CD4-positive, alpha-beta T cell treated with Interleukin-12 subunit alpha and Interleukin-12 subunit beta, for 1 hour (primary cell): ENCODE data around the gene STK38L.
A peak's percentile ranks its signal among the peaks of the same experiment; 100 is the strongest.

ENCODE experiments used
- DNase-seq: peaks from one replicate; pipeline ENCODE4 v3.0.0-alpha.2; 2020

Gene STK38L

DNA sequence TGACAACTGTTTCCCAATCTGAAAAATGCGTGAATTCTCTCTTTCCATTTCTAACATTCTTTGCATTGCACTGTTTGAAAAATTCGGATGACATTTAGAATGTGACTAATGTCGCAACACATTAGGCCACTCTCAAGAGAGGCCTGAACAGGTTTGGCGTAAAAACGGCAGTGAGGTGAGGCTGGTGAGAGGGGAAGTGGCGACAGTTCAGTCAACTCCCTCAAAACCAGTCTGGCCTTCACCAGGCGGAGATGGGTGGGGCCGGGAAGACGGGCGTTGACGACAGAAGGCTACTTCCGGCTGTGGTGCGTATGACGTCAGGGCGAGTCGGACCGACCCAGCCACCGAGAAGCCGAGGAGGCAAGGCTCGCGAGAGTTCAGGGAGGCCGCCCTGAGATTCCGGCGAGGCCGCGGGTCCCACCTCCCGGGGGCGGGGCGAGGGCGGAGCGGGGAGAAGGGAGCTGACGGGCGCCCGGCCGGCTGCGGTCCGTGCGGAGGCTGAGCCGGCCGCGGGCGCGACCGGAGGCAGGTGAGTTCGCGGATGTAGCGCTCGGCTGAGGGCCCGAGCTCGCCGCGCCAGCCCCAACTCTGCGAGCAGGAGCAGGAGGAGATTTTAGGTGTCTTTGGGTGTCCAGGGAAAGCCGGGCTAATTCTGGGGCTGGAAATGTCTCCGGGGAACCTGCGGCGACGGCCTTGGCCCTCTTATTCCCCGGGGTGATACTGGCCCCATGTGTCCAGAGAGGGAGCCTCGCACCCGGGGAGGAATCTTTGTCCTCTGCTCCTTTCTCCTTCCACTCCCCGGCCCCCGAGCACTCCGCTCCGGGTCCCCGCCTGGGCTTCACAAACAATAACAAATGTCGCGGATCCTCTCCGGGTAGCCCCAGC is at the start of gene STK38L:
STK38L (plus strand) TSS at position 483 of the 885 bp plus-strand sequence. CDS start 53,435 bp downstream, outside the sequence.
- peak; percentile 97 for DNase-seq

DNA sequence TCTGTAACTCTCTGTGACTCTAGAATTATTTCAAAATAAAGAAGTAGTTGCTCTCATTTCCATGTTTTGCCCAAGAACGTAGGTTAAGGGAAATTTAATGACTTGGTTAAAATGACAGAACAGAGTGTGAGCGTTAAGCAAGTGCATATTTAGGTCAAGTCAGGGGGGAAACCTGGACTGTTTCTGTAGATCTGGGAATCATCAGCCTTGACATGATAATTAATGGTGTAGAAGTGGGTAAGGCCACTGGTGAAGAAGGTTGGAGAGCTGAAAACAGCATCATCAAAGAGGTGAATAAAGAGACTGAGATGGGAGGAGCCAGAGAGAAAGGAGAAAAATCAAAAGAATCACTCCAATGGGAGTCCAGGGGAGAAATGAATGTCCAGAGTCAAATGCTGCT is 49.4 kb upstream of the STK38L start:
- DNase-seq = no peak

DNA sequence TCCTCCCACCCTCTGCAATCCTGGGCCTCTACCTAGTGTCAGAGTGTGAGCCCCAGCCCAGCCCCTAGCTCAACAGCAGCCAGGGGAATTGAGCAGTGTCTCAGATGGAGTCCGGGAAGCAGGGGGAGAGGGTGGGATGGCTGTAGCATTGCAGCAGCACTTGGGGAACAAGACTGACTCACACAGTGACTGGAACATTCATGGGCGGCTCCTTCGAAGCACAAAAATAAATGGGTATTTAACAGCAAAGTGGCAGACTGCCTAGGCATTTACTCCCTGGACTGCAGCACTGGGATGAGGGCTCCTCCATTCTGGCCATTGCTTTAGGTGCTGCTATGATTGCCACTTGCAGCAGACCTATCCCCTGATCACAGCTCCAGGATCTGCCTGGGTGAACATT is 46.0 kb upstream of the STK38L start:
- DNase-seq = no peak

DNA sequence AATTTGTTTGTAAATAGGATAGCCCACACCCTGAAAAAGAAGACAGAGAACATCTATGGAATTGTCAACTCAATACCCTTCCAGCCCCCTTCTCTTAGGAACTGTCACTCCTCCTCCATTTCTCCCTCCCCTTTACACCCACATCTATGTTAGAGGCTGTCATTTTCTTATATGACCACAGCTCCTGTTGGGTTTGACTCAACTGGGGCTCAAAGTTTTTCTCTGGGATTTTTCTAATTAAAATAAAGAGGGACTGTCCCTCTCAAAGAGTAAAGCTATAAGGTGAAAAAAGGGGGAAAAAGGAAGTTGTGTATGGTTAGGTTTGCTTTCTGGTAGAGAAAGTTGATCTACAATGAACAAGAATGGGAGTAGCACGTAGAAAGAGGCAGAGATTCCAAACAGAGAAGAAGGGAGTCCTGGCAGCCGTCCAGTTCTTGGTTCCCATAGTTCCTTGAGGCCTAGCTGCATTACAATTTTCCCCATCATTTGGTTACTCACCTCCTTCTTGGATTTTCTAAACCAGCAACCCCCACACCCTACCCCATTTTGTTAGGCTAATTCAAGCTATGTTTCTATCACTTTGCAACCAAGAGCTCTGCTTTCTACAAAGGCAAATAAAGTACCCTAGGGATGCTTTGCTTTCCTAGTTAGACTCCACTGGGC is 44.3 kb upstream of the STK38L start:
- DNase-seq = no peak

DNA sequence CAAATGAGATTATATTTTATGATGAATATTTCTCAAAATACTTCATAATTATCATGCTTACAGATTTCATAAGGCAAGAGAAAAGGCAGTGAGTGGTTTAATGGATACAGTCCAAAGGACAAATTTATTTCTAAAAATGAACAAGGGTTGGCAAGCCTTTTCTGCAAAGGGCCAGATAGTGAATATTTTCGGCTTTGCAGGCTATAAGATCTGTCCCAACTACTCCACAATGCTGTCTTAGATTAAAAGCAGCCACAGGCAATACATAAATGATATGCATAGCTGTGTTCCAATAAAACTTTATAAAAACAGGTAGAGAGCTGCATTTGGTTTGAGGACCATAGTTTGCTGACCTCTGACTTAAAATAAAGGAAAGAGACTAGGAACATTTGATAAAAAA is 42.9 kb upstream of the STK38L start:
- no peak for DNase-seq

DNA sequence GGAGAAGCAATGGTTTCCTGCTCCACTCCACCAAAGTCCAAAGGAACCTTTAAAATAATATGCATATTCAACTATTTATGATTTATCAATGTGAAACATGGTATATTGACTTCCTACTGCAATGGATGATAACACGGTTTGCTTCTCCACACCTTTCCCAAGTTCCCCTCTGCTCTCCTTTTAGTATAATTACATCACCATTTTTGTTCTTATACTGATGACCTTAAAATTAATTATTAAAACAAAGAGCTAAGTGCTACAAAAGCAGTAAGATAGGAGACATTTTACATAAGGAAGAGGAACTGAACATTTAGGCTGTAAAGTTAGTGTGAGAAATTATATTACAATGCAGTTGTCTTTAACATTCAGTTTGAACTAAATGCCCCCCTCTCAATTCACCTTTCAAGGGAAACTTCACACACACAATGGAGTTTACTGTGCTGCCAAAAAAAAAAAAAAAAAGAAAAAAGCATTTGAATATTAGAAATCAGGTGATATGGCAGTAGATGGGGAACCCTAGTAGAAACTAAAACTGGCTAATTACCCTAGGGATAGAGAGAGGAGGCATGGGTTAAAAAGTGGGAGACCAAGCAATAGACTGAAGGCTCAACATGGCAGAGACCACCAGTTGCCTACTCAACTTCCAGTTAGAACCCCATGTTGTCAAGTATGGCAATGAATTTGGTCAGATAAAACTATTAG is 37.1 kb upstream of the STK38L start:
- no peak for DNase-seq

DNA sequence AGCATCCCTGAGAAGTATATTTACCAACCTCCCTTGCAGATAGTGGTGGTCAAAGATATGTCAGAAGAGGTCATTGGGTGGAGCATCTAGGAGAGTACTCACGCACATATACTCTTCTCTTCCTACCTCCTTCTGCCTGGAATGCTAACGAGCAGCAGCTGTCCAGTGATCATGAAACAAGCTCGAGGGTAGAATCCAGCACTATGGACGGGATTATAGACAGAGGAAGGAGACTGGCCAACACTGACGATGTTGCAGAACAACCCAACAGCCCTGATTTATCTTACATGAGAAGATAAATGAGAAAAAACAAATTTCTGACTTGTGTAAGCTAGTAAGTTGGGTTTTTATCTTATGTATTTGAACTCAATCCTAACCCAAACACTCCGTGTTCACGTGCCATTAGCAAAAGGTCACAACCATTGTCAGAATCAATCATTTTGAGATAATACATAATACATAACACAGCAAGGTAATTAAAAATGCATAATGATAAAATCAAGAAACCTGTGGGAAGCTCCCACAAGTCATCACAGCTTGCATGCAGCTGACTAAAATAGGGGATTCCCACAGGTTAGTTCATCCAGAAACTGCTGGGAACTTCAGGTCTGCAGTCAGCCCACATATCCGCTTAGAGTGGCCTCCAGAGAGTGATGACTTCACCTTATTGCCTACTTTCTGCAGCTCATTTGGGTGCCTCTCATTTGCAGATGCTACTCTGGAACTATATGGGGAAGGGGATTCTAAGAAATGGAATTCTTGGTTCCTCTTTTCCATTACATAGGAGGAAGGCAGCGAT is 36.3 kb upstream of the STK38L start:
- DNase-seq = no peak

DNA sequence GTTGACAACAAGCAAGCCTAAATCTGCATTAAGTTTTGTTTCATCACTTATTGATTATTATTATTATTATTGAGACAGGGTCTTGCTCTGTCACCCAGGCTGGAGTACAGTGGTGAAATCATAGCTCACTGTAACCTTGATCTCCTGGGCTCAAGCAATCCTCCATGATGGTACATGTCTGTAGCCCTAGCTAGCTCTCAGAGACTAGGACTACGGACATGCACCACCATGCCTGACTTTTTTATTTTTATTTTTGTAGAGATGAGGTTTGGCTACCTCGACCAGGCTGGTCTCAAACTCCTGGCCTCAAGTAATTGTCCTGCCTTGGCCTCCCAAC is 35.7 kb upstream of the STK38L start:
- no peak for DNase-seq

DNA sequence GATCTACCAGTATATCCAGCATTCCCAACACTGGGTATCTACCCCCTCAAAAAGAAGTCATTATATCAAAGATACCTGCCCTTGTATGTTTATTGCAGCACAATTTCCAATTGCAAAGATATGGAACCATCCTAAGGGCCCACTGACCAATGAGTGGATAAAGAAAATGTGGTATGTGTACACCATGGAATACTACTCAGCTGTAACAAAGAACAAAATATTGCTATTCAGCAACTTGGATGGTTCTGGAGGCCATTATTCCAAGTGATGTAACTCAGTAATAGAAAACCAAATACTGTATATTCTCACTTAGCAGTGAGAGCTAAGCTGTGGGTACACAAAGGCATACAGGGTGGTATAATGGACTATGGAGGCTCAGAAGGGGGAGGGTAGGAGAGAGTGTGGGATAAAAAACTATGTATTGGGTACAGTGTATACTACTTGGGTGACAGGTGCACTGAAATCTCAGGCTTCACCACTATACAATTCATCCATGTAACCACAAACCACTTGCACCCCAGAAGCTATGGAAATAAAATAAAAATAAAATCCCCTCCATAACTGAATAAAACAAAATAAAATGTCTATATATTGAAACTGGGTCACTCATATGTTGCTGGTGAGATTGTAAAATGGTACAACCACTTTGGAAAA is 34.7 kb upstream of the STK38L start:
- no peak for DNase-seq

DNA sequence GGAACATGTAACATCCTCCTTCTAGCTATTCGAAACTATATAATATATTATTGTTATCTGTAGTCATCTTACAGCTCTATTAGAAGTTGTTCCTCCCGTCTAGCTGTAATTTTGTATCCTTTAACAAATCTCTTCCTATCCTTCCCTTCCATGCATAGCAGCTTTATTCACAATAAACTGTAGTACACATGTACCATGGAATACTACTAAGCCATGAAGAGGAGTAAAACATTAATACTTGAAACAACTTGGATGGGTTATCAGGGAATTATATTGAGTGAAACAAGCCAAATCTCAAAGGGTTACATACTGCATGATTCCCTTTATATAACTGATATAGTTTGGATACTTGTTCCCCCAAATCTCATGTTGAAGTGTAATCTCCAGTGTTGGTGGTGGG is 33.9 kb upstream of the STK38L start:
- DNase-seq = no peak

DNA sequence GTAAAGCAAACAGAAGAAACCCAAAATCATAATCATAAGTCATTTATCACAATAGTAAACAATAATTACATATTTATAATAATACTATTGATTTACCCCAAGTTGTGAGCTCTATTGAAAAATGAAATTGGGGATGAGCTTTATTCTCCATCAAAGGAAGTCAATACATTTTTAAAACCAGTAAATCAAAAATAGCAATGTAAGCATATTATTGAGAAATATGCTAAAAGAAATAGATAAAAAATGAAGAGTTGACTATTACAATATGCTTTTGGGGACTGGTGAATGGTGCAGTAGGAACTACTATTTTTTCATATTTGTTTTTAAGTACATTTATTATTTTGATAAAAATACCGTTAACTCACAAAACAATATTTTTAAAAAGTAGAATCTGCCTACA is 31.2 kb upstream of the STK38L start:
- no peak for DNase-seq

DNA sequence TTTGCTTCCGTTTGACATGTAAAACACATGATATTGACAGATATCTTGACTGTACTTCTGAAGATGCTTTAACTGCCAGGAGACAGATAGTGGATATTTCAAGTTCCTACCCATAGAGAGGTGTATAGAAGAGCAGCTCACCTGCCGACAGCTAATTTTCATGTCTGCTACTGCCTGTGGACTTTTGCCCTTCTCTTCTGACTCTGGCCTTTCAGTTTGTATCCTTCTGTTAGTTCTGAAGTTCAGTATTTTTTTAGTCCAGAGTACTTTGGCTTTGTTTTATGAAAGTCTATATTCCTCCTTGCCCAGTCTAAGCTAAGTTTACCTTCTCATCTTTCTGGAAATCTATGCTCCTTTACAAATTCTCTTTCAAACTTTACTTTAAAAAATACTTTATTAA is 30.8 kb upstream of the STK38L start:
- DNase-seq = no peak

DNA sequence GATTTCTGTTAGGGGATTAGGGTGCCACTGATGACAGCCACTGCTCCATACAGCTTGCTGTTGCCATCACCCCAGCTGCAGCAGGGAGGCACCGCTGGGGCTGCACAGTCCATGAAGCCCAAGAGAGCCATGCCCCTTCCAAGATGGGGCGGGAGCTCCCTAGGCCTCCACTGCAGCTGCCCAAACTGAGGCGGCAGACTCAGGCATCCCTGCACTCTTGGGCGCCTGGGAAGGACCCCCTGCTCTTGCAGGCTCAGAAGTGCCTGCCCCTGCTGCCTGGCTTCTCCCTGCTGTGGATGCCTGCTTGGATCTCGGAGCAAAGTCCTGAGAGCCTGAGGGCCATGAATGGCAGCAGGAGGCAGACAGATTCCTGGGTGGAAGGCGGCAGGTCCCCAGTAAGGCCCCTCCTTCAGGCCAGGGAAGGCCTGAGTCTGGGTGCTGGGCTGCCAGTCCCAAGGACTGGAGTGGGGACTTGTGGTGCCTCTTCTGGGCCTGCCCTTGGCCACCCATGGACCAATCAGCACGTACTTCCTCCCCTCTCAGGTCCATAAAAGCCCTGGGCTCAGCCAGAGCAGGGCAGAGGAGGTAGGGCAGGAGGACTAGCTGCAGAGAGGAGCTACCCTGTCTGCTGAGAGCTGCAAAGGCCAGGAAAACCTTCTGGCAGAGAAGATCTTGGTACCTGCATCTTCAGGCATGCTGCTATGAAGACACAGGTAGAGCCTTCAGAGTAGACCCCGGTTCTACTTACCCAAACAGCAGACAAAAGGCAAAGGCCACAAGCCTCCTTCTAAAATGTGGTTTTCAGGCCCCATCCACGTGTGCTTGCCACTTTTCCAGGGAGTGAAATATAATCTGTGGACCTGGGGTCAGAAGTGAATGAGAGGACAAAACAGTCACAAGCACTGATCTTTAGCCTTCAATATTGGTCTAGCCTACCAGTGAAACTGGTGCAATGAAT is 30.0 kb upstream of the STK38L start:
- no peak for DNase-seq

DNA sequence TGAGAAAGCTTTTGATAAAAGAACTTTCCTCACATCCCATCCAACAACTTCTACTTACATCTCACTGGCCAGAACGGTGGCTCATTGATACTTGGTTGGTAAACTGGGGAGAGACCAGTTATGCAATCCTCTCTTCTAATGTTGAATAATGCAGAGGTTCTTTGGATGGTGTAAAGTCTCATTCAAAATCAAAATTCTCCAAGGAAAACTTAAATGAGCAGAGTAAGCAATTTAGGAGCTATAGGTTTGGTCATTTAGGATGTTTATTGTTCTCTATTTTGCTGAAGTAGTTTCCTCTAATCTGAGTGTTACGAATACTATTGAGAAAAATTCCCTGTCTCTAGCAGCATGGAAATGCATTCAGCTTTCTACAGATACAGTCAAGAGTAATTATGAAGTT is 26.5 kb upstream of the STK38L start:
- DNase-seq = no peak

DNA sequence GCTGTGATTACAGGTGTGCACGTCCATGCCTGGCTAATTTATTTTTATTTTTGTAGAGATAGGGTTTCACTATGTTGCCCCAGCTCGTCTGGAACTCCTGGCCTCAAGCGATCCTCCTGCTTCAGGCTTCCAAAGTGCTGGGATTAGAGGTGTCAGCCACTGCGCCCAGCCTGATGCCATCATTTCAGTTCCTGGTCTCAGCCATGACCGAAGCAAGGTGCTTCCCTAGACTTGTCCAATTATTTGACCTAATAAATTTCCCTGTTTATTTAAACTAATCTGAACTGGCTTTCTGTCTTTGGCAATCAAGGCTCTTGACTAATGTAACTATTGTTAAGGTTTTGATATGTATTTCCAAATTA is 24.4 kb upstream of the STK38L start:
- no peak for DNase-seq

DNA sequence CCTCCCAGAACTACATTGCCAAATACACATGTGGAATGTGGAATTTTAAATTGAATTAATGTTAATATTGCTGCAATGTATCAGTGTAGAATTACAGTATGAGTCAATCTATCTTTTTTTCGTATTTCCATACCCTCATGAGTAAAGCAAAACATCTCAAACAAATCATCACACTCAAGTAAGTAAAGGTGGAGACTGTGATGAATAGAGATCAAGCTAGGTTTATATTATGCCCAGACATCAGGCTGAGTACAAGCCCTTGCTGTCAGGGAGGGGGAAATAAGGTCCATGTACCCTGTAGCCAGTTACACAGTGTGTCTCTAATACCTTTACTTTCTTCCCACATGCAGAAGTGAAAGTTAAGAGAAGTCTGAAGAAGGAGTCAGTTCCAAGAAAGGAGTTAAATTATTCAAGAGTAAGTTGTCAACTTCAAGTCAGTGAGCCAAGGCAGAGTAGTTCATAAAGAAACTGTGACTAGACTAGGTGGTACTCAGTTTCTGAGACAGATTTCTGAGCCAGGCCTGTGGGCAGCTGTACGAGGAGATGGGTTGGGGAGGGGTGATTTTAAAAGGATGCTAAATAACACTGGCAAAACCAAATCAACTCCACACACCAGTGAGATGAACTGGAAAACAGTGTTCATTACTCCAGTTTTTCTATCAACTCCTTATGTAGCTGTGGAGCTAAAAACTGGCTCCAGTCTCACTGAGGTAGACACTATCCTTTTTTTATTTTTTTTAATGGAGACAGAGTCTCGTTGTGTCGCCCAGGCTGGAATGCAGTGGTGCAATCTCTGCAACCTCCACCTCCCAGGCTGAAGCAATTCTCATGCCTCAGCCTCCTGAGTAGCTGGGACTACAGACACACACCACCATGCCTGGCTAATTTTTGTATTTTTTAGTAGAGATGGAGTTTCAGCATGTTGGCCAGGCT is 23.8 kb upstream of the STK38L start:
- DNase-seq = no peak

DNA sequence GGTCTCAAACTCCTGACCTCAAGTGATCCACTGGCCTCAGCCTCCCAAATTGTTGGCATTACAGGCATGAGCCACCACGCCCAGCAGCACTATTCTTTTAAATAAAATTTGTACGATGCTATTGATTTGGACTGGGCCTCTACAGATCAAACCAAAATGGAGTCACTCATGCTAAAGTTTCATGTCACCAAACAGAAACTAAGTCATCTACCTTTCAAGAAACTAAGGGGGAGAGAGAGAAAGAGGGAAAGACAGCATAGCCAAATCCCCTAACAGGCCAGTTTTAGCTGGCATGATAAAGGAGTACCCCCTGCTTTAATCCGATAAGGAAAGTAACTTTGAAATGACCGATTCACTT is 23.1 kb upstream of the STK38L start:
- no peak for DNase-seq

DNA sequence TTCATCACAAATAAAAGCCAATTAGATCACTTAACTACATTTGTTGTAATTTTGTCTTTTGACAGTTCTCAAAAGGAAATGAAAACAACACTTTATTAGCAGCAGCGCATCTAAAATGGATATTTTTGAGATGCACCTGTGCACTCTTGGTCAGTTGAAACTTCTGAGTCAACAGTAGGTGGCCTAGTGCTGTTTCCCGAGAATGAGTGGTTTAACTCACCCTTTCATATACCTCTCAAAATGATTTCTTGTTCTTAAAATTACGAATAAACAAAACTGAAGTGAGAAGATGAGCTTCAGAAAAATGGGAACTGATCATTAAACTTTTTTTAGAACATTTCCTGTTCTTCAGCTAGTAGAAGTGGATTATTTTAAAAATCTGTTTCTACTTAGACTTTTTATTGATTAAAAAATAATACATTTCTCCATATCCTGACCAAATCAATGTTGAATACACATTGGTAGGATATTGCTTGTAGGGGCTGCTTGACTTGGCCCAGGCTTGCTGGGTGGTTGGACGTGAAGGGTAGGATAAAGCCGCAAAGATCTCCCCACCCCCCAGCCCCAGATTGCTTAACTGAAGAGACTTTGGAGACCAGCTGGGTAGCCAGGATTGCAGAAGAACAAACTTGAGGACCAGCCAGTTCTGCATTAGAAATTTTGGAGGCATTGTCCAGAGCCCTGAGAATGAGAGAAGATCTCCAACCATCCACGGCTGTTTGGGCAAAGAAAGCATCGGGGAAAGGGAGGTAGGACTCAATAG is 22.3 kb upstream of the STK38L start:
- no peak for DNase-seq

DNA sequence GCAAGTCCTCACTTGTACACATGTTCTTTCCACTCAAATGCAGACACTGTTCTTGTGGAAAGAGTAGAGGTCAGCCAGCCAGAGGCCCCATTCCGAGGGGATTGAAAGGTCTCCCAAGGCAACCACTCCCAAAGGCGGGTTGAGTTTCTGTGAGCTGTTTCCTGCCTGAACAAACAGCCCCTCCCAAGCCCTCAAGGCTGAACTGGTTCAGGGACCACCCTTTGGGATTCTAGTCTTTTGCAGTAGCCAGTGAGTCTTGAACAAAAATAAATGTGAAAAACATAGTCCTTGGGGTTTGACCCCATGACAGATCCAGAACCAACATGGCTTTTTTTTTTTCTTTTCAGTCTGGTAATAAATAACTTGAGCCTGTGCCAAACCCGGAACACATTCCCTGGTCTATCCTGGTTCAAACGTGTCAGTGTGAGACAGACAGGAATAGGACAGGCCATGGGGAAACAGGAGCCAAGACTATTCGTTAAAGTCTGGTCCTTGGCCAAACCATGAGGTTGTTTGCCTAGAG is 17.6 kb upstream of the STK38L start:
- DNase-seq = no peak
